Measurements from ENCODE around the gene IFT81.

The IFT81 gene

DNA sequence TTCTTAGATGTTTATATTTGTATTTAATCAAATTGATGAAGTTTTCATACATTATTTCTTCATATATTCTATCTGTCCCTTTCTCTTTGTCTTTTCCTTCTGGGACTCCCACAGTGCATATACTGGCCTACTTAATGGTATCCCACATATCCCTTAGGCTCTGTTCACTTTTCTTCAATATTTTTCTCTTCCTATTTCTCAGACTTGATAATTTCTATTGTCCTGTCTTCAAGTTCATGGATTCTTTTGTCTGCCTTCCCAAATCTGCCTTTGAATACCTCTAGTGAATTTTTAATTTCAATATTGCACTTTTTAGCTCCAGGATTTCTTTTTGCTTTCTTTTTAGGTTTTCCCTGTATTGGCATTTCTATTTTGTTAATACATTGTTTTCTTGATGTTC, 33.4 kb downstream of the IFT81 start:
- DNase-seq (ENCODE audit: low read depth in 2 of 2), result no peak

DNA sequence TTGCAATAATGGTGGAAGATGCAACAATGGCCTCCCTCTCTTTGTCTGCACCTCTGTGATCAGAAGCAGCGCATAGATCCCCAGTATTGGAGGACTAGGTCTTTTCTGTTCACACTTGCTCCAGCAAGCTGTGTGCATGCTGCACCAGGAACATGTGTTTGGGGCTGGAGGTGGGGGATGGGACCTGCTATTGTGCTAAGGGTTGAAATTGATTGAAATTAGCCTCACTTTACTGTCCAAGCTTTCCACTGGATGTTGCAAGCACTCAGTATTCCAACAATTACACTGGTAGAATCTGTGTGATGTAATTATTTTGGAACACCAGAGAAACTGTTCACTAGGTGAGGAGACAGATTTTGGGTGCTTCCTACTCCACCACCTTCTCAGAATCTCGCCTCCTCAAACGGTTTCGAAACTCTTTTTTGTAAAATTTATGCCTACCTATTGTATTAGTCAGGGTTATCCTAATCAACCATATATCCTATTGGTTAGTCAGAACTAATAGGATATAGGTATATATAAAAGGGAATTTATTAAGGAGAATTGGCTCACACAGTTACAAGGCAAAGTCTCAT, 35.6 kb downstream of the IFT81 start:
- DNase-seq (ENCODE audit: low read depth in 2 of 2), result no peak

DNA sequence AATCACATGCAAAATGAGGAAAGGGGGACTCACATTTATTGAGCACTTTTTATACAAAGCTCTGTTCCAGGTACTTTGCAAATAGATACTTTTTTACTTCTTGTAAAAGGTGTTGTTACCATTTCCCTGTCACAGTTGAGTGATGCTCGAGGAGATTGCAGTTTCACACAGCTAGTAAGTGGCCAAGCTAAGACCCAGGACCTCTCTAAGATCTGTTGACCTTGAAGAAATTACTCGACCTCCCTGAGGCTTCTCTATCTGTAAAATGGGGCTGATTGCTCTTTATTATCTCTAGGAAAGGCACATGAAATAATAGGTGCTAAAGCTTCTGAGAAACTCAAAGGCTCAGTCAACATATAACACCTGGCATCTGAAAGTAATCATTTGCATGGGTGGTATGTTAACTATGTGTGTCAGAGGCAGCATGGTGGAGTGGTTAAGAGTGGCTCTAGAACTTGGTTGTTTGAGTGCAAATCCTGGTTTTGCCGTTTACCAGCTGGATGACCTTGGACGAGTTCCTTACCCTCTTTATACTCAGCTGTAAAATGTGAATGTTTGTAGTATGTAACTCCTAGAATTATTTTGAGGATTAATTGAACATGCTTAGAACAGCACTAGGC, 41.5 kb downstream of the IFT81 start:
- no peak for DNase-seq (ENCODE audit: low read depth in 2 of 2)

DNA sequence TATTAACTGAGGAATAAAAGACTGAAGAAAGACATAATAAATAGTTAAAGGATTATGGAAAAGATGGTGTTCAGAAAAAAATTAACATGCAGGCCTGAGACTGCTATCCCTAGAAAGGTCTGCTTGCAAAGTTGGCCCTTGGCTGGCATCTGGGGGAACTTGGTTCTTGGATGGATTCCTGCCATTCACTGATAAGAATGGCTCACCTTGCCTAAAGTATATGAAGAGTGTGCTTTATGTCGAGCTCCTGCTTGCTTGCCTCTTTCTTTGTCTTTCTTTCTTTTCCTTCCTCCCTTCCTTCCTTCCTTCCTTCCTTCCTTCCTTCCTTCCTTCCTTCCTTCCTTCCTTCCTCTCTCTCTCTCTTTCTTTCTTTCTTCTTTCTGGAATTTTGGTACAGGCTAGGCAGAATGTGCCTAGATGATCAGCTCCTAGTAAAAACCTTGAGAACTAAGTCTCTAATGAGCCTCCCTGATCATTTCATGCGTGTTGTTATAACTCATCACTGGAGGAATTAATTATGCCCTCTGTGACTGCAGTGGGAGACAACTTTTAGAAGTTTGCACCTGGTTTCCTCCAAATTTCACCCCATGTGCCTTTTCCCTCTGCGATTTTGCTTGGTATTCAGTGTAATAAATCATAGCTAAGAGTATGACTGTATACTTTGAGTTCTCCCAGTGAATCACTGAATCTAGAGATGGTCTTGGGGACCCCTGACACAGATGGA, 44.7 kb downstream of the IFT81 start:
- no peak for DNase-seq (ENCODE audit: low read depth in 2 of 2)

DNA sequence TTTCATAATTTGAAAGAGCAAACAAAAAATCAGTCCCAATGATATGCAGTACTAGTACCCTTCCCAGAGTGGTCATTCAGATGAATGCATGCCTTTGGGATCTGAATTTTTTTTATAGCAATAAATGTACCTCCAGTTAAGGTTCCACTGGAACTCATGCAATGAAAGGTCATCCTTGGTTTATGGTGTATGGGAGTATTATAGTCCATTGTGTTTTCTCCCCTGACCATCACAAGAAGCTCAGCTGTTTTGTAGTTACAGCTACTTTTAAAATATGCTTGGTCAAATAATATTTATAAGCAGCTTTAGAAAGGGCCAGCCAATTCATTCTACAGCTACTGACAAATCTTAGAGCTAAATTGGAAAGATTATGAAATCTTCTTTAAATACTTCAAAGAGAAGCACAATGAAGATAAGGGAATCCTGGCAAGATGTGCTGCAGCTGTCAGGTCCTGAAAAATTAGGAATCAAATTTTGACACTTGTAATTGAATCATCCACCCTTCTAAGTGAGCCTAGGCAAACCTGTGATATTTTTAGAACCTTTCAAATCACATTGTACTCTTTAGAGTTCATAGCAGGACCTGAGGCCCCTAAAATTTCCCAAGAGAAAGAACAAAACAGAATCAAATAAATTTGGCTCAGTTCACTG, 46.5 kb downstream of the IFT81 start:
- DNase-seq (ENCODE audit: low read depth in 2 of 2), result no peak

DNA sequence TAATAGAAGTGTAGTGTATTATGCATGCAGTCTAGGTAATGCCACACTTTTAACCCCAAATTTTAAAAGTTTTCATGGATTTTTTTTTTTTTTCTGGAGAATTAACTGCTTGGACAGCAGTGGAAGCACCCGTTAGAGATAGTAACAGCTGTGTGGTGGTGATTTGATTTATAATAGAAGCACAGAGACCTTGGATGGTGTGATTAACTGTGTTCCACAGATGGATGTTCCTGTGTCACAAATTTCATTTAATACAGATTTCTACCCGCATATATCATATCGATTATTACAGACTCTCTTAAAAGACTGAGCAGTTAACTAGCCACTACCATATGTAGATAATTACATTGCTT, 47.0 kb downstream of the IFT81 start:
- no peak for DNase-seq (ENCODE audit: low read depth in 2 of 2)

DNA sequence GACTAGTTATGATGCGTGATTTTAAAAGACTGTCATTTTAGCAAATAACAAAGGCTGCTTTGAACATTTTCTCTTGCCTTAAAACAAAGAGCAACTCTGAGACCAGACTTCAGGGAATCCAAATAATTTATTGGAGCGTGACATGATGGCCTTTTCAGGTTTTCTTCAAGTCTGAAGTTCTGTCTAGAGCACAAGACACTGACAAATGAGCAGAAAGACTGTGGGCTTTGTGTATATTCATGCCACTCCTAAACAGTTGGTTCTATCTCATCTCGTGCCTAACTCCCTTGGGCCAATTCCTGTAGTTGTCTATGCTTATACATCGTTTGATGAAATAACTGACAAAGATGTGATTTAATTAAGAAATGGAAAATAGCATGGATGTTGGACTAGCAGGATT, 47.5 kb downstream of the IFT81 start:
- no peak for DNase-seq (ENCODE audit: low read depth in 2 of 2)

DNA sequence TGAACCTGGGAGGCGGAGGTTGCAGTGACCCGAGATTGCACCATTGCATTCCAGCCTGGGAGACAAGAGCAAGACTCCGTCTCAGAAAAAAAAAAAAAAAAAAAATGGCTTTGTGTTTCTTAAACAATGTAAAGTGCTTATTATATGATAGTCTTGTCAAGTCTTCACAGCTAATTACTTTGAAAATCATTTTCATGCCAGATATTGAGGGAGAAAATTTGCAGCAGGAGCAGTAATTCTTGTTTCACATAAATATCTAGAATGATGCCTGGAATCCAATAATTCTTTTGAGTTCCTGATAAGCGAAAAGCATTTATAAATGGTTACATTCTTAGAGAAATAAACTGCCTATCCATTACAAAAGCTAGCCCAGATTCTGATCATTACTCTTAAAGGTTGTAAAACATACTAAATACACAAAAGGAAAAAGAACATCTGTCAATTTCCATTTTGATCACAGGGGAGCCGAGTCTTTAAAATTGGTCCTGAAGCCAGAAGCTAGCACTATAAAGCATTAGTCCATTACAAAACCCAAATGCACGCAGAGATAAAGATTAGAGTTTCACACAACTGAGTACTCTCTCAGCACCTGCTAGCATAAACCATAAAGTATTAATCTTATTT, 50.3 kb downstream of the IFT81 start:
- no peak for DNase-seq (ENCODE audit: low read depth in 2 of 2)

DNA sequence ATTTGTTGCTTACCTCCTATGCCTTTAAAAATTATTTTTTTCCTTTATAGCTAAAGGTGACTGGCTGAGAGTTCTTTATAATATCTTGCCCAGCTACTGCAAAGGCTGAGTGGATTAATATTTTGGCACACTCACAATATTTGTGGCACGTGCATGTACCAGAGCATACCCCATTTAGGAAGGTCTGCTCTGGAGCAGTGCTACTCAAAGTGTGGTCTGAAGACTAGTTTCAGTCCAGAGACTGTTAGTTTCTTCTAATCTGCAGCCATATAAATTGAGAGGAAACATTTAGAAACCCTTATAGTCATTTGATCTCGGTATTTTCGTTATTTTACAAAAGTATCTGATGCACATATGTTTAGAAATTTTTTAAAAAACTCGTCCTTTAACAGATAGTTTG, 51.0 kb downstream of the IFT81 start:
- DNase-seq (ENCODE audit: low read depth in 2 of 2), result no peak

DNA sequence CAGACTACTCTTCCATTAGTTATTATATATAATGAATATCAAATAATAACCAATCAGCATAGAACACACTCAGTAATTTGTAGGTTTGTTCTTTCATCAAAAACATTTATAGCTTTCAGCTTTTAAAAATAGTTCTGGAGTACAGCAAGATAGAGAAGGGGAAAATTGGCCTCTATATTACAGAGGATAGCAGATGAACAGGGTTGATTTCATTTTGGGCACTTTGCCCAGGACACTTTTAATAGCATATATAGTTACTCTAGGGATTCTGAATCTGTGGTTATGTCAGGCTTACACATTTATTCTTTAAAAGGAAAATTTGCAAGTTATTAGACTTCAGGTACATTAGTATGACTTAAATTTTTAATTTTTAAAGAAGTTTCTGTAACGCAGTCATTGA, 52.6 kb downstream of the IFT81 start:
- no peak for DNase-seq (ENCODE audit: low read depth in 2 of 2)

DNA sequence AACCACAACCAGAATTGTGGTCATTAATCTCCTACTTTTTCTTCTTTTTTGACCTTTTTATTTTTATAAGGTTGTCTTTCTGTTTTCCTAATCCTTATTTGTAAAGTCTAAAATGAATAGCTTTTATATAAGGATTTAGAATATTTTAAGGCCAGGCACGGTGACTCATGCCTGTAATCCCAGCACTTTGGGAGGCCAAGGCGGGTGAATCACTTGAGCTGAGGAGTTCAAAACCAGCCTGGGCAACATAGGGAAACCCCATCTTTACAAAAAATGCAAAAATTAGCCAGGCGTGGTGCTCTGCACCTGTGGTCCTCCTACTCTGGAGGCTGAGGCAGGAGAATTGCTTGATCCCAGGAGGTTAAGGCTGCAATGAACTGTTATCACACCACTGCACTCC, 55.1 kb downstream of the IFT81 start:
- DNase-seq (ENCODE audit: low read depth in 2 of 2), result no peak

DNA sequence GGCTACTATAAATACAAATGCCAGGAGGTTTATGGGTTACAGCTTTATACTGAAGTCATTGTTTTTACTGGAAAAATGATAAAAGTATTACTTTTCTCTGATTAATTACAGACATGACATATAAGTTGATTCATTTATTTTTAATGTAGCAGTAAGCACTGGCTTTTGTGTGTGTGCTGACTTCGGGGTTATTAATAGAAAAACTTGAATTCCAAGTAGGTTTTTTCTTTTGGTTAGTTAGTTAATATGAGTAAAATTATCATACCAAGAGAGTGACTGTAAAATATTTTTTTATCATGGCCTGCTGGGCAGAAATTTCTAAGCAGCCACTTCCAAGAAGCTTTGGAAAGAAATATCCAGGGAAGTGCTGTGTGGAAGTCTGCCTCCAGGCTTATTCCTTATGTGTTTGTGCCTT, 56.4 kb downstream of the IFT81 start:
- no peak for DNase-seq (ENCODE audit: low read depth in 2 of 2)

DNA sequence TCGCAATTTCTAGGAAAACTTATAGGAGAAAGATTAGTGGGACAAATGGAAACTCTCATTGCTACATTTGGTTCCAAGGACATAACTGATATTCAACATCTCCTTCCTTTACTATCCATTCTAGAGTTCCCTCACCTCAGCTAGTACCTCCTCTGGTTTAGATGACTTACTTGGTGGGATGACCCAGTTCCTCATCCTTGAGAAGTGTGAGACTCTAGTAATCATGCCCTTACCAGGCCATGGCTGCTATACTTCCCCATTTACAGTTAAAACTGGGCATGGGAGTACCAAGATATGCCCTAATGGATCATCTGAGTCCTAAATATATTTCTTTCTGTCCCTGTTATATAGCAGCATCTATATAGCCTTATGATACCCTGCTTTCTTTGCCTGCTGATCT, 58.1 kb downstream of the IFT81 start:
- no peak for DNase-seq (ENCODE audit: low read depth in 2 of 2)

DNA sequence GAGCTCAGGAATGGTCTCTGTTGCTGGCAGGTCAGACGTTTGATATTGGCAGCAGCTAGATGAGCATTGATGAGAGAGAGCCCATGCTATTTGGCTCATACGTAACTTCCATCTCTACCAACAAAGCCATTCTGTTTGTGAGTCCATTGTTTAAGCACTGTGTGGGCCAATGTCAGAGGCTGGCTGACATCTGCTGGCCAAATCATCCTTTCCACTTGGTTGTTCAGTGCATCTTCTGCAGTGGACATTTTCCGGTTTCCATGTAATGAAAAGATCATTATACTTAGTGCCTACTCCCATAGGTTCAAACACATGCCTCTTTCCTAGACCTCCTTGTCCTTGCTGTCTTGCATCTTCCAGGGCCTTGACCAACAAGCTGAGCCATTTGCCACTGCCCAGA, 59.2 kb downstream of the IFT81 start:
- DNase-seq (ENCODE audit: low read depth in 2 of 2), result no peak

DNA sequence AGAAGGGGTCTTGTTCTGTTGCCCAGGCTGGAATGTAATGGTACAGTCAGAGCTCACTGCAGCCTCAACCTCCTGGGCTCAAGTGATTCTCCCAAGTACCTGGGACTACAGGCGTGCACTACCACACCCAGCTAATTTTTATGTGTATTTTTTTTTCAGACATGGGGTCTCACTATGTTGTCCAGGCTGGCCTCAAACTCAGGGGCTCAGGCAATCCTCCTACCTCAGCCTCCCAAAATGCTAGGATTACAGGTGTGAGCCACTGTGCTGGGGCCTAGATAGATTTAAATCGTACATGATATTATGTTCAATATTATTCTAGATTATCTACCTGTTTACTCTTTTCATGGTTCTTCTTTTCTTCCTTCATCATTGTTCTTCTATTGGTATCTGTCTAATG, 61.5 kb downstream of the IFT81 start:
- DNase-seq (ENCODE audit: low read depth in 2 of 2), result no peak

DNA sequence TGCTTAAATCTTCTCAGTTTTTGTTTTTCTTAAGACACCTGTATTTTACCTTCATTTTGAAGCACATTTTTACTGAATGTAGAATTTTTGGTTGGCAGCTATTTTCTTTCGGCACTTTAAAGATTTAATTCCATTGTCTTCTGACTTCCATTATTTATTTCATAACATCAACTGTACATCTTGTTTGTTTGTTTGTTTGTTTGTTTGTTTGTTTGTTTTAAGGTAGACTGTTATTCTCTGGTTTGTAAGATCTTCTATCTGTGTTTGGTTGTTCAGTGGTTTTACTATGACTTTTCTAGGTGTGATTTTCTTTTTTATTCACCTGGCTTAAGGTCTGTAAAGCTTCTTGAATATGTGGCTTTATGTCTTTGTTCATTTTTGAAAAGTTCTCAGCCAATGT, 61.9 kb downstream of the IFT81 start:
- DNase-seq (ENCODE audit: low read depth in 2 of 2), result no peak

DNA sequence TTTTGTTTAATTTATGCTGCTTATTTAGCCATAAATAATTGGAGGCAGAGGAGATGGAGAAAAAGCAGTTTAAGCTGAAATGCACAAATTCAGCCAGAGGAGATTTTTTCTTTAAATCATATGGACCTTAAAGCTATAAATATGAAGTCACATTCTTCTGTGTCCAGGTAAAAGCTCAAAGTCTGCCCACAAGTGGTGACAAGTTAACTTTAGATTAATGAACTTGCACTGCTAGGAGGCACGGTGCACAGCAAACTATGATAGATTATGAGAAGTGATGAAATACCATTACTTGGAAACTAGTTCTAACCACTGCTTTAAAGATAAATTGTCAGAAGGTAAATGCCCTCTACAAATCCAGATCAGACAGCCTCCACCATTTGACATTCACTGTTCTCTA, 69.0 kb downstream of the IFT81 start:
- no peak for DNase-seq (ENCODE audit: low read depth in 2 of 2)

DNA sequence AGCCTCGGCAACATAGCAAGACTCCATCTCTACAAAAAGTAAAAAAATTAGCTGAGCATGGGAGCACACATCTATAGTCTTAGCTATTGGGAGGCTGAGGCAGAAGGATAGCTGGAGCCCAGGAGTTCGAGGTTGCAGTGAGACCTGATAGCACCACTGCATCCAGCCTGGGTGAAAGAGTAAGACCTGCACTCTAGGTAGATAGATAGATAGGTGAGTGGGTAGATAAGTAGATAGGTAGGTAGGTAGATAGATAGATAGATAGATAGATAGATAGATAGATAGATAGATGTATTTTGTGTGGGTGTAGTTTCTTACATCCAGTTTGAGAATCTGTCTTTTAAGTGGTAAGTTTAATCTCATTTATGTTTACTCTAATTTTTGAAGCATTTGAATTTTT, 72.8 kb downstream of the IFT81 start:
- no peak for DNase-seq (ENCODE audit: low read depth in 2 of 2)

DNA sequence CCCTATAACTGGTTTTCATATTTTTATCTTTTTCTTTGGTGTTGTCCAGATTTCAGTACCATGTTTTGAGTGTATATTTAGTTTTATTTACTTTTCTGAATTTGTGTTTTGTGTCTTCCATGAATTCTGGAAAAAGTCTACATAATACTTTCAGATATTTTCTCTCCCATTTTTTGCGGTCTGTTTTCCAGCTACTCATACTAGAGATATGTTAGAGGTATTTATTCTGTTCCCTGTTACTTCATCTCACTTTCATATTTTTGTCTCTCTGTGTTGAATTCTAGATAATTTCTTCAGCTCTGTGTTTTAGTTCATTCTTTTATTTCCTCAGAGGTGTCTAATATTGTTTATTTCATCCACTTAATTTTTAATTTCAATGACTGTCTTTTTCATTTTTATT, 74.2 kb downstream of the IFT81 start:
- no peak for DNase-seq (ENCODE audit: low read depth in 2 of 2)

DNA sequence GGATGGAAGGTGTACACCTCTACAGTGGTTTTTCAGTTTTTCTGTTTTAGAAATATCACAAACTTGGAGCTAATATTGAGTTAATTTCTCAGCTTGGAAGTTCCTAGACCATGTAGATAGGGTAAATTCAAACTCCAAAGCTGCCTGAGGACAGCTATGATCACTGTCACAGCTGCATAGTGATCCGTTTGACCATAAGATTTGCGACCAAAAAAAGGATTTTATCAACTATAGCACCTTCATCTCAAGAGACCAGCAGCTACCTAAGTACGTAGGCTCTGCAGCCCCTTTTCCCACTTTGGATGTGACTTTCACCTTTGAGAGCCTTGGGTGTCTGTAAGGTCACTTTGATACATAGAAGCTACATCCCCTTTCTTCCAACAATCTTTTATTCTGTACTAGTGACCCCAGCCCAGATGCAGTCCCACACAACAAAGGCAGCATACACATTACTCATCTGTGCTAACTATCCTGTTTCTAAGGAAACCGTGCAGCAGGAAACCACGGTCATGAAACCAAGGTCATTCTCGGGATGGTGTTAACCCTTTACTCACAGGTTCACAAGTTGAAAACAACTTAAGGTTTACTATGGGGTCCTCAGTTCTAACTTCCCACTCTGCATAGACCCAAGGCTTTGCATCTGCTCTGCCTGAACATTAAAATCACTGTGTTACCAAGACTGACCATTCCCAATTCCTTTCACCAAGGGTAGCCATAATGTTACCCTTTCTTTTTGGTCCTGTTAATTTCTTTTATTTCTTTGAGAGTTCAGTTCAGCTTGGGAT, 75.4 kb downstream of the IFT81 start:
- no peak for DNase-seq (ENCODE audit: low read depth in 2 of 2)

DNA sequence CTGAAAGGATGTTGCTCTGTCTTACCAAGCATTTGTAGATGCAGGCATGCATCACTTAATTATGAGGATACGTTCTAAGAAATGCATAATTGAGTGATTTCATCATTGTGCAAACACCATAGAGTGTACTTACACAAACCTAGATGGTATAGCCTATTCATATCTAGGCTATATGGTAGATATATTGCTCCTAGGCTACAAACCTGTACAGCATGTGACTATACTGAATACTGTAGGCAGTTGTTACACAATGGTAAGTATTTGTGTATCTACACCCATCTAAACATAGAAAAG, 75.9 kb downstream of the IFT81 start:
- DNase-seq (ENCODE audit: low read depth in 2 of 2), result no peak

DNA sequence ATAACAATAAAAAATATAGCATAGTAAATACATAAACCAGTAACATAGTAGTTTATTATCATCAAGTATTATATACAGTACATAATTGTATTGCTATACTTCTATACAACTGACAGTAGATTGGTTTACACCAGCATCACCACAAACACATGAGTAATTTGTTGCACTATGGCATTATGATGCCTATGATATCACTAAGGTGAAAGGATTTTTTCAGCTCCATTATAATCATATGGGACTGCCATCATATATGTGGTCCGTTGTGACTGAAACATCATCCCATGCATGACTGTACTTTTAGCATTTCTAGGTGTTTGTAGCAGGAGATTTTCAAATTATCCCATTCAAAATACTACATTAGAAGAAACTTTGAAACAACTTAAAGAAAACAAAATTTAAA, 77.8 kb downstream of the IFT81 start:
- no peak for DNase-seq (ENCODE audit: low read depth in 2 of 2)

Data from stimulated activated CD8-positive, alpha-beta memory T cell treated with anti-CD3 and anti-CD28 coated beads, Interleukin-2, amount 100 ng/mL, for 1 hour (primary cell).